GM12892 (cell line): ENCODE data around the gene IL20RB.

Experiments
- POLR2A ChIP-seq: IDR thresholded peaks from 2 replicates; pipeline ENCODE4 v1.6.1; 2011; ENCODE audit warnings: low read depth, low read length, control low read depth
- TAF1 ChIP-seq: IDR thresholded peaks from 2 replicates; pipeline ENCODE4 v1.6.1; 2011; ENCODE audit warnings: low read depth, mild to moderate bottlenecking, control low read depth, low read length, borderline replicate concordance

- TF ChIP-seq POLR2A, result no peak
- no peak for TF ChIP-seq TAF1
These were observed 812 bp upstream of the IL20RB start for GRCh38 chr3:136956971-136957370.
